HG03139 (cell line): Measurements from ENCODE around the gene POLG2.
"Not testable (repeated sequence)": the region's sequence is repeated elsewhere in the genome, so short reads cannot be mapped to it uniquely, and the experiment has no call there.

Experiments used
- ATAC-seq: cut with Tn5 transposase; IDR thresholded peaks from one replicate; pipeline ENCODE4 v1.9.1; 2021; ENCODE audit not compliant: unreplicated experiment

Gene POLG2

GRCh38 chr17:64506201-64506575 is 9.3 kb upstream of the POLG2 start, which contains the start of gene DDX5:
Gene DDX5, minus strand, starts transcription at chr17:64506289. Its CDS starts 170 bp downstream, at chr17:64506119.
- peak; percentile 52 for ATAC-seq

- no peak for ATAC-seq
Measured at GRCh38 chr17:64505340-64506200, 8.7 kb upstream of the POLG2 start.

GRCh38 chr17:64504769-64505339 is 8.0 kb upstream of the POLG2 start:
- no peak for ATAC-seq

- ATAC-seq = no peak
Measured at GRCh38 chr17:64503821-64504768, 7.2 kb upstream of the POLG2 start.

GRCh38 chr17:64503341-64503740 is 6.5 kb upstream of the POLG2 start:
- ATAC-seq = no peak

GRCh38 chr17:64502809-64503208 is 6.0 kb upstream of the POLG2 start:
- ATAC-seq = no peak

GRCh38 chr17:64502021-64502420 is 5.2 kb upstream of the POLG2 start:
- no peak for ATAC-seq

GRCh38 chr17:64500862-64501765 is 4.3 kb upstream of the POLG2 start:
- no peak for ATAC-seq

GRCh38 chr17:64500487-64500859 is 3.6 kb upstream of the POLG2 start:
- ATAC-seq = no peak

GRCh38 chr17:64499805-64500486 is 3.1 kb upstream of the POLG2 start:
- ATAC-seq = no peak

GRCh38 chr17:64498308-64499203 is 1.7 kb upstream of the POLG2 start:
- no peak for ATAC-seq

GRCh38 chr17:64497565-64498035 is 746 bp upstream of the POLG2 start:
- no peak for ATAC-seq

GRCh38 chr17:64496348-64496785 is 487 bp downstream of the POLG2 start:
- no peak for ATAC-seq

- not testable (repeated sequence) for ATAC-seq
Measured at GRCh38 chr17:64495300-64495699, 1.6 kb downstream of the POLG2 start.

- no peak for ATAC-seq
Measured at GRCh38 chr17:64494121-64494520, 2.7 kb downstream of the POLG2 start.

- ATAC-seq = no peak
Measured at GRCh38 chr17:64492481-64493109, 4.3 kb downstream of the POLG2 start.

GRCh38 chr17:64491994-64492393 is 4.9 kb downstream of the POLG2 start:
- ATAC-seq = no peak
